ENCODE data around the gene TADA3. TPM values are rescaled to one million over a fixed set of nuclear protein-coding genes. Genes with fewer than 3 reads are reported as not detected.
A peak's percentile ranks its signal among the peaks of the same experiment; 100 is the strongest.
"Not testable (repeated sequence)": the region's sequence is repeated elsewhere in the genome, so short reads cannot be mapped to it uniquely, and the experiment has no call there.

The TADA3 gene
- total RNA-seq, 1 donor from 2014 or later, result 28.1 TPM

DNA sequence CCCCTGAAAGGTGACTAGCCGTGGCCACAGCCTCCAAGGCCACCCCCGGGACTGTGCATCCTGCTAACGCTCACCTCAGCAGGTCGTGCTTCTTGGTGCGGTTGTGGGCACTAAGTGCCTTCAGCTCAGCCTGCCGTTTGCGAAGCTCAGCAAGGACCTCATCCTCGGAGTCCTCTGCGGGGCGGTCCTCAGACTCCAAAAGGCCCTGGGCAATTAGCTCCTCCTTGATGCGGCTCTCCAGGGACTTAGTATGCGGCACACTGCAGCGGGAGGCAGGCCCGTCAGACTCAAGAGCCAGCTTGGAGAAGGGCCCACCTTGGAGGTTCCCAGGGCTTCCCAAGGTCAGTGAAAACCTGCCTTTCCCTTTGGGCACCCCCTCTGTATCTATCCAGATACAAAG, 8.3 kb downstream of the TADA3 start:
- DNase-seq, result no peak

DNA sequence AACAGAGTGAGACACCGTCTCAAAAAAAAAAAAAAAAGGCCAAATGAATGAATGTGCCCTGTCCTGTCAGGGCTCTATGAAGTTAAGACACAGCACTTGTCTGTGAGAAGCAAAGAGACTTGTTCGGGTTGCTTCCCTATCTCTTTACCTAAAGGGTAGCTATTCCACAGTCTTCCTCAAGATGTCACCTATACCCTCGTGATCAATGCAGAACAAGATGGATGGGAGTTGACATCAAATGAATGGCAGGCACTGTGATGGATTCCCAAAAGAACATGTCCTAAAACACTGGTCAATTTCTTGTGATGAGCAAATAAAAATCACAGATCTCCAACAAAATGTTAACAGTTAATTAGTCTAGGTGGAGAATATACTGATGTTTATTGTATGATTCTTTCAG, 9.5 kb downstream of the TADA3 start:
- DNase-seq, result no peak

DNA sequence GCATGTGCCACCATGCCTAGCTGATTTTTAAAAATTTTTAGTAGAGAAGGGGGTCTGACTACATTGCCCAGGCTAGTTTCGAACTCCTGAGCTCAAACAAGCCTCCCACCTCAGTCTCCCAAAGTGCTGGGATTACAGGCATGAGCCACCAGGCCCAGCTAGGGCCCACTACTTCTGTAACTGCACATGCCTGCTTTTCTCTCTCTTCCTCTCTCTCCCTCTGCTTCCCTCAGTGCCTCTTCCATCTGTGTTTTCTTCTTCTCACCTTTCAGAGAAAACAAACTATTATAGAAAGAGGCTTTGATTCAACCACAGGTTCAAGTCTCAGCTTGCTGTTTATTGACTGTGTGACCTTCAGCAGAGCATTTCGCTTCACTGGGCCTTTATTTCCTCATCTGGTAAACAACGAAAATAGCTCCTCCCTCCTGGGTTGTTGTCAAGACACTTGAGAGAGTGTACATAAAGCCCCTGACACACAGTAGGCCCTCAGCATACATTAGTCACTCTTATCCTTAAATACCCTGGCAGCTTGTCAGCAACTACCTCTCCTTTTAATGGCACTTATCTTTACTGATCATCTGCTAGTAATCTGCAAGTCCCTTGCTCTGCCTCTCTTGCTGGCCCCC, 10.2 kb downstream of the TADA3 start:
- DNase-seq, result no peak

DNA sequence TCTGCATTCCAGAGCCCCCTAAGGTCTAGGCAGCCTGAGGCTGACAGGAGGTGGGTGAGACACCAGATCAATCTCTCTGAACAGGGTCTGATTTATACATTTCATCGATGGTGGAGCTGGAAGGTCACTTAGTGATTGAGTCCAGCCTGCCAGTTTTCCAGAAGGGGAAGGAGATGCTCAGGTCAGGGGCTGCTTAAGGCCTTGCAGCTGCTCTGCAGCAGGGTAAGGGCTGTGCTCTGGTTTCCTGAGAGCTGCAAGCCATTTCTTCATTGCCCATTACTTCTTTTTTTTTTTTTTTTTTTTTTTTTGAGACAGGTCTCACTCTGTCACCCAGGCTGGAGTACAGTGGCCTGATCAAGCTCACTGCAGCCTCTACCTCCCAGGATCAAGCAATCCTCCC, 10.7 kb downstream of the TADA3 start:
- no peak for DNase-seq

DNA sequence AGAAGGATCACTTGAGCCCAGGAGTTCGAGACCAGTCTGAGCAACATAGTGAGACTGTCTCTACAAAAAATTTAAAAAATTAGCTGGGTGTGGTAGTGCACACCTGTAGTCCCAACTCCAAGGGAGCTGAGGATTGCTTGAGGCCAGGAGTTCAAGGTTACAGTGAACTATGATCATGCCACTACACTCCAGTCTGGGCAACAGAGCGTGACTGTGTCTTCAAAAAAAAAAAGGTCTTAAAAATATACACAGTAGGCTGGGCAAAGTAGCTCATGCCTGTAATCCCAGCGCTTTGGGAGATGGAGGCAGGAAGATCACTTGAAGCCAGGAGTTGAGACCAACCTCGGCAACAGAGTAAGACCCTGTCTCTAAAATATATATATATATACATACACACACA, 11.4 kb downstream of the TADA3 start:
- no peak for DNase-seq

DNA sequence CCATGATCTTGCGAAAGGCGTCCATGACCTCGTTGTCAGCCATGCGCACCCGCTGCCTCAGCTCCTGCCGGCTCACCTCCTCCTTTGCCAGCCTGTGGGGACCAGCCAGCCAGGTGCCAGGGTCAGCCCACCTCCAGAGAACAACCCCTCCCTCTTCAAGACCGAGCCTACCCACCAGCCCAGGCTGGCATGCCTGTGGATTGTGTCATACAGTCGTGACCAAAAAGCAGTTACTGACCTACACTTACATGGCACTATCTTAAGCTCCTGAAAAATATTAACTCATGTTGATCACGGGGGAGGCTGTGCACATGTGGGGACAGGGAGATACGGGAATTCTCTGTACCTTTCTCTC, 11.8 kb downstream of the TADA3 start:
- no peak for DNase-seq

DNA sequence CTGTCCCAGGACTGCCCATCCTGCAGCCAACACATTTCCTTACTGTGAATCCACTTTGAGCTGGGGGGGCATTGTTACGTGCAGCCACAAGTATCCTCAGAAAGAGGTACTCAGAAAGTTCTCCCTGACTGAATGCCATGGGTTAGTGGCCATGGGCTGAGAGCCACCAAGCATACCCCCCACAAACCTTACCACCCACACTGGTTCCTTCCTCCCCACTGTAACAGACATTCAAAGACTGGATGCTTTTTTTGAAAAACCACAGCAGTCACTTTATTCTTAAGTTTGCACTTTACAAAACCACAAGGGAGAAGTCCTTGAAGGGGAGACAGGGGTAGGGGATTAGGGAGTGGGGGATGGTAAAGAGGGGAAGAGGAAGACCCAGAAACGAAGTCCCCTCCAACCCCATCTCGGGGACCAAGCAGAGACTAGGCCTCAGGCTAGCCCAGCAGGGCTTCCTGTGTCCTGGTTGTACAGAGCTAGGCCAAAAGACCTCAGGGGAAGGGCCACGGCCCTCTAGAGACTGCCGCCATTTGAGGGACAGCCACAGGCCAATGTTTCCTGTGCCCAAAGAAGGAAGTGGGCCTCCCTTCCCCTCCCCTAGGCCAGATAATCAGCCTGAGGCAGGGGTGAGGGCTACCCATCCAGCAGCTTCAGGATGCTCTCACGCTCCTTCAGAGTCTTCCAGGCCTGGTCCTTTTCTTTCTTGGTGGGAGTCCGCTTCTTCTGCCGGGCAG, 12.4 kb downstream of the TADA3 start:
- DNase-seq, result no peak

DNA sequence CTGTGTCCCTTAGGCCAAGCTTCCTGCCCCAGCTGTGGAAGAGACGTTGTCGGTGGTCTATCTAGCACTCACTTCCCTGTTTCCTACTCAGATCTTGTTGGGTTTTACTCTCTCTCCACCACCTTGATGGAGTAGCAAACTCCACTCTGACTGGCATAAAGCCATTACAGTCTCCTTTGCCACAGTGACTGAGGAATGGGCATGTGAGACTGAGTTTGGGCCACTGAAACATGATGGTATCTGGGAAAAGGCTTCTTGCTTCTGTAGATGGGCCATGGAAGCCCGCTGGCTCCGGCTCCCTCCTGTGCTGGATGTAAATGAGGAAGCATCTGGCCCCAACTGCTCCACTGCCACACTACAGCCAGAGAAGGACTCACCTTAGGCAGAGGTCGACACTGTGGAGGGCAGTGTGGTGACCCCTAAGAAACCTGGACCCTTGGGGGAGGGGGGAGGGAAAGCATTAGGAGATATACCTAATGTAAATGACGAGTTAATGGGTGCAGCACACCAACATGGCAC, 13.1 kb downstream of the TADA3 start:
- no peak for DNase-seq

DNA sequence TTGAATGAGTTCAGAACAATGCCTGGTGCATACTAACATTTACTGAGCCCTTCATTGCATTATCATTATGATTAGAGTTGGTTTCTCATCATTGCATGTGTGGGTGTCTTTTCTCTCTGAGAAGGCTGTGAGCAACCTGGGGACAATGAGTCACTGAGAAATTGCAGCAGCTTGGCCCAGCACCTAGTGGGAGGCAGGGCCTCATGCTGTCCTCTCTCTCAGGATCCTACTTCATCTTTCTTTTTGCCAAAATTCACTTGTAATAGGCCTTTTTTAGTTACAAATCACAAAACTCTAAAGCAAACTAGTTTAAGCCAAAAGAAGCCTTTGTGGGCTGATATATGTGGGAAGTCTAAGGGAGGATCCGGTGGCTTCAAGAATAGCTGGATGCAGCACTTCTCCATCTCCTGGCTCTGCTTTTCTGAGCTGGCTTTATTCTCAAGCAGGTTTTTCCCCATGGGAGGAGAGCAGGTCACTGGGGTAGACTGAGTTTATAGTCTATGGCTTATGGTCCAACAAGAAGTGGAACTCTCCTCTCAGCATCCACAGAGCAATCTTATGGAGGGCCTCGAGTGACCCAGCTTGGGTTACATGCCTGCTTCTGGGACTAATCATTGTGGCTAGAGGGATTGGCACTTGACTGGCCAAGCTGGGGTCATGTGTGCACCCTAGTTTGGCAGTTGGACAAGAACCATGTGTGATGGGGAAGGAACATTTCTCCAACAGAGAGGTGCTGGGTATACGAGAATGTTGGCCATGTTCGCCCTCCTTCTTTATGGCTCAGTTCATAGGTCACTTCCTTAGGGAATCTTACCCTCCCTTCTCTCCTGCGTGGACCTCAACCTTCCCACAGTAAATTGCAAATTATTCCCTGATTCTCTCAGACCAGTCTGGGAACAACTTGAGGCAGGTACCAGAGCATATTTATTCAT, 13.9 kb downstream of the TADA3 start:
- DNase-seq, result peak; percentile 62

DNA sequence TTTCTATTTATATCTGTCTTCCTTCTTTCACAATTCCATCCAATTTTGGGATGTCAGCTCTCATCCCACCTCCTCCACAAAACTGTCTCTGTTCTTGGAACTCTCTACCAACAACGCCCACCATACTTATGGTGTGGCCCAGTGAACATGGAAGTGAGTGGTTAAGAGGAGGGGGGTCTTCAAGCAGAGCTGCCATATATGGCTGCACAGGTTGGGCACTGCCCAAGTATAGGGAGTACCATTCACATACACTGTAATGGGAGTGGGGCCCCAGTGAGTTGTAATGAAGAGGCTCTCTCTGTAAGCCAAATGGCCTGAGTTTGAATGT, 14.6 kb downstream of the TADA3 start:
- DNase-seq, result peak; percentile 32

DNA sequence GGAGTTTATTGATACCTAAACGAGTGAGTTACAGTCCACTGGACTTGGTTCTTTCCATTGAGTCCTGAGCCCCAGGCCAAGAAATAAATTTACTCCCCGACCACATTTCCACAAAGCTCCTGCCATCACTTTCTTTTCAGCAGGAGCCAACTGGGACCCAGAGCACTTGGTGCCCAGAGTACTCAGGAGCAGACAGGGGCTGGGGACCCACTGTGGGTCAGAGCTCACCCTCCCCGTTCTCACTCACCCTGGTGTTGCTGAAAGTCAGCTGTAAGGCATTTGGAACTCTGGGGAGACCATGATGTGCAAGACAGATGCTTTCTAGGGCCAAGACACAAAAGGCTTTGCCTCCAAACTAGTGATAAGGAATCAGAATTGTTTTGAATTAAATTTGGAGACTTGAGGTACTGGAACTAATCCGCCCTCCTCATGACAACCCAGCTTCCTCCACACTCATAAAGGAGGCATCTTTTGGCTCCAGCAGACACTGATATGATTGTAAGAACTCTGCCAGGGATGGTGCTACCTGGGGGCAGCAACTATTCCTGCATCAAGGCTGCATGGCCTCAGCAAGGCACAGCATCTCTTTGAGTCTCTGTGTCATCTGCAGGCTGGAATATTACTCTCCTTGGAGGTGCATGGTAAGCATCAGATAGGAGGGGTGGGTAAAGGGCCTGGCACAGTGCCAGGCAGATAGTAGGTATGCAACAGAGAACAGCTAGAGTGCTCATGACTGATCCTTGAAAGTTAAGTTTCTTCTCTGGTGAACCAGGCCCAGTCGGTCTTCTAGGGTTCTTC, 15.2 kb downstream of the TADA3 start:
- no peak for DNase-seq

DNA sequence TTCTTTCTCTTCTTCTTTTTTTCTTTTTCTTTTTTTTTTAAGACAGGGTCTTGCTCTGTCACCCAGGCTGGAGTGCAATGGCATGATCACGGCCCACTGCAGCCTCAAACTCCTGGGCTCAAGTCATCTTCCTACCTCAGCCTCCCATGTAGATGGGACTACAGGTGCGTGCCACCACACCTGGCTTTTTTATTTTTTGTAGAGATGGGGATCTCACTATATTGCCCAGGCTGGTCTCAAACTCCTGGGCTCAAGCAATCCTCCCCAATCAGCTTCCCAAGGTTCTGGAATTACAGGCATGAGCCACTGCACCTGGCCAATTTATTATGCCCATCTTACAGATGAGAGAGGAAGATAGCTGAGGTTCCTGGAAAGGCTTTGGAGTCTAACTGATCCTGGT, 21.3 kb downstream of the TADA3 start:
- not testable (repeated sequence) for DNase-seq

DNA sequence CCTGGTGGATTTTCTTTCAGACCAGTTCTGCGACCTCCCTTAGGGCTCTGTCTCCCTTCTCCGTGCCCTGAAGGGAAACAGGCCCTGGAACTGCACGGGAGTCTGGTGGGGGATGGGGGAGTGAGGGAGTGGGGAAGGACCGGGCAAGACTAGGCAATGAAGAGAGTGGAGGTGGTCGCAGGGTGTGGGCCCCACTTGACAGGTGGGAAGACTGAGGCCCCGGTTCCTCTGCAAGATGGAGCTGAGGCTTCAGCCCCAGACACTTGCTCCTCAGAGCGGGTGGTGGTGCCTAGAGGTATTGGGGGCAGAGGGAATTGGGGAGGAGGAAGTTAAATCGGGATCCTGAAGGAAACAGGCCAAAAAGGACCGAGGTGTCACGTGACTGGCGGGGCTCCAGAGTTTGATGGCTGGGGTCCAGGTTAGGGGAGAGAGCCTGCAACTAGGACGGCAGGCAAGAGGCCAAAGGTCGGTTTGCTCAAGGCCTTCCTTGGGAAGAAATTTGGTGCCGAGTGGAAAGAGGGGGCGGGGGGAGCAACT, 21.9 kb downstream of the TADA3 start:
- no peak for DNase-seq

DNA sequence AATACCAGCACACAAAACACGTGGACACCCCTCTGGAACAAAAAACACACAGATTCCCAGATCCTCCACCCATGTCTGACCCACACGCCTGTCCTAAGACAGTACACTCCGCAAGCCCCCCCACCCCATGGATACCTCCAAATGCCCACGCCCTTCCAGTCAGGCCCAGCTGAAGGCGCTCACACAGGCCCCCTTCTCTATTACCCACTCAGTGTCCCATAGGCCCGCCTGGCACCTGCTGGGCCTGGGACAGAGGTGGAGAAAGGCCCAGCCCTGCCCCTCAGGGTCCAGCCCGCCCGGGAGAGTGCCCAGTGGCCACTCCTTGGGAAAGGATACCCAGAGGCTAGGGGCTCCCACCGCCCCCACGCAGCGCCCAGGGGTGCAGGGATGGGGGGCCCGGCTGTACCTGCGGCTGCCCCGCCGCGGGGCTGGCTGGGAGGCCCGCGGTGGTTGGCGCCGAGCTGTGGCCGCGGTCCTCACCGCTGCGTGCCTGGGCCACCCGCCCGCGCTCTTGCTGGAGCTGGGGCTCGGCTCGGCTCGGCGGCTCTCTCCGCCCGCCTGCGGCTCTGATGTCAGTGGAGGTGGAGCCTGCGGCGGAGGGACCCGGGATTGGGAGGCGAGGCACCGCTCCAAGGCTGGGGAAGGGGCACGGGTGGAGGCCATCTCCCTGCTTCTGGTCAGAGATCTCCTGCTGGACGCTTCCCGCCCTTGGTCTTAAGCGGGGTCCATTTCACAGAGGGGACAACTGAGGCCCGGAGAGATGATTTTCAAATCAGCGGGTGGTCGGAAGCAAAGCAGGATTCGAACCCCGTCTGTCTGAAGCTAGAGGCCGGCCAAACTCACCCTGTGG, 22.6 kb downstream of the TADA3 start, which contains the start of gene CAMK1:
TSS of gene CAMK1 (minus strand) at position 522 of the 850 bp plus-strand sequence. CDS start 2,198 bp downstream, outside the sequence.
- peak; percentile 70 for DNase-seq

DNA sequence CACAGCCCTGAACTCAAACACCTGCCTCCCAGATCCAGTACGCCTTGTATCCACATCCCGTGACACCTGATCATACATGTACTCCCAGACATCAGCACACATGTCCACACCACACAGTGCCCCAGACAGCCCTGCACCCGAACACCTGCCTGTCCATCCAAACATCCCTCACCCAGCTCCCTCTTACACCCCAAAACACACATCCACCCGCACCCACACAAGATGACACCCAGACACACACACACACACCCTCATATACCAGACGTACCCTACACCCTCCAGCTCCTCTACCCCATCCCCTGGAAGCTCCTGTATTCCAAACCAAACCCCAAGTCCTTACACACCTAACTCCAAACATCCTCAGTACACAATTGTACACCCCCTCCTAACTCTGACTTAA, 23.3 kb downstream of the TADA3 start:
- no peak for DNase-seq

DNA sequence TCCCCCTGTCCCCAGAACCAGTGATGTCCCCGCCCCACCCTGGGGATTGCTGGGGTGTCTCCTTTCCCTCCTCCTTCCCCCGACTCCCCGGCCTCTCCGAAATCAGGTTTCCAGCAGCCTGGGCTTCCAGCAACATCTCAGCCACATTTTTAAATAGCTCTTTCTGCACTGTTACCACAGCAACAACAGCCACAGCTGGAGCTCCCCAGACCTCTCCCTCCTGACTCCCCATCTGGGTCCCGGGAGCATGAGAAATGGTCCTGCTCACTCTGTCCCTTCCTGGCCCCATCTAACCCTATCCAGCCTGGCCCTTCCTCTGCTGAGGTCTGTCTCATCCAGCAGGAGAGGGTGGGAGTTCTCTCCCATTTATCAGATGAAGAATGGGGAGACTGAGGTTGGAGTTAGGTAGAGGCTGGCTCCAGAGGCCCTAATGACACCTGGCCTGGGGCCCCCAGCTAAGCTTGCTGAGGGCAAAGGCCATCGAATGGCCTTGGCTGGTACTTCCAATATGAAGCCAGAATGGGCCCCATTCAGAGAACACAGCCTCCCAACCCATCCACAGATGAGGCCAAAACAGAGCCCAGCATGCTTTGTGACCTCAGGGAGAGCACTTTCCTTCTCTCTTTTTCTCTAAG, 24.0 kb downstream of the TADA3 start:
- DNase-seq, result no peak

DNA sequence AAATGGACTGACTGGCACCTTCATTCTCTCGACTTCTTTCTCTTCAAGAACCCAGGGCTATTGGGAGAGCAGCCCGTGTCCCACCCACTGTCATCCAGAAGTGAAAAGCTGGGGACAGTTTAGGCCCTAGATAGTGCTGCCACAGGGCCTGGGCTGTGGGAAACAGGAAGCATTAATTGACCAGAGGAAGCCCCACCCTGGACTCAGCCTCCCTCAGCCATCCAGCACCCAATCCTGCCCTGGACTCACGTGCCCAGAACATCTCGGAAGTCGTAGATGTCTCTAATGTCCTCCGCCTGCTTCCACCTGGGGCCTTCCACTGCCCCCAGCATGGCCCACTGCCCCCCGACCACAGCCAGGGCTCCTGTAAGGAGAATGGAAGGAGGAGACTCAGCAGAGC, 24.9 kb downstream of the TADA3 start:
- DNase-seq, result no peak

DNA sequence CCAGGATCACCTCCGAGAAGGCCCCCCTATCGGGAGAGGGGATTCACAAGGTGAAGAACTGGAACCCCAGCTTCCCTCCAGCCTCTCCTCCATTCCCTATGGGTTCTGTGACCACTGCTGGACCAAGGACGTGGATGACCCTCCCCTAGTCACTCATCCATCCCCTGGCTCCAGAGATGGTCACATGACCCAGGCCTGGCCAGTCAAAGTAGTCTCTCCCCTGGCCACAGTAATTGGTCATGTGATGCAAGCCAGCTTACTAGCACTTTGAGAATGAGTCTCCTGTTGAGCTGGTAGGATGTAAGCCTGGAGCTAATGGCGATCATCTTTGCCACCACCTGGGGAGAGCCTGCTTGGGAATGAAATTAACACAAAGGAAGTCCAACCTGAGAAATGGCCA, 26.4 kb downstream of the TADA3 start:
- no peak for DNase-seq

DNA sequence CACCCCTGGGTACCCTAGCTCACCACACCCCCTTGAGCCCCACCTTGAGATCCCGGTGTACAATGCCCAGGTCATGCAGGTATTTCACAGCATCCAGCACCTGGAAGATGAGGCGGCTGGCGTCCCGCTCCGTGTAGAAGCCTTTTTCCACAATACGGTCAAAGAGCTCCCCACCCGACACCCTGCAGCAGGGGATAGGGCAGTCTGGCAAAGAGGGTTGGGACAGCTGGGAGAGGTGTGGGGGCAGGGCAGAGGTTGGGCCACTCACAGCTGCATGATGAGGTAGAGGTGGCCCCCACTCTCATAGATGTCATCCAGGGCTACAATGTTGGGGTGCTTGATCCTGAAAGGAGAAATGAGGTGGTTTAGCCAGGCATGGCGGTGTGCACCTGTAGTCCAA, 29.4 kb downstream of the TADA3 start:
- DNase-seq, result no peak

DNA sequence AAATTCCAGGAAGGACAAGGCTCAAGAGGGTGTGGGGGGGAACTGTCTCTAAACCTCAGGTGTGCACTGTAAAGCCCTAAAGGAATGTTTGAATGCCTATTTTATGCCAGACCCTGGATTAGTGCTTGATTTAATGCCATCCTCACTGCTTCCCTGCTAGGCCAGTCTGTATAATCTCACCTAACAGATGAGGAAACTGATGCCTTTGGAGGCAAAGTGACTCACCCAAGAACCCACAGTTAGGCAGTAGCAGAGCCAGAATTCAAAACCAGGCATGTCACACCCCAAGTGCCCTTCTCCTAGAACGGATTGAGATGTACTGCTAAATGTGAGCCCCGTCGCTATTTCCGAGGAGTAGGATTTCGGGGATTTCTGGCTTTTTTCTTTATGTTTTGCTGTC, 30.4 kb downstream of the TADA3 start:
- DNase-seq, result no peak

All from occipital lobe (tissue), 2 donors.